ENCODE results near the gene SLC12A4.

The SLC12A4 gene

DNA sequence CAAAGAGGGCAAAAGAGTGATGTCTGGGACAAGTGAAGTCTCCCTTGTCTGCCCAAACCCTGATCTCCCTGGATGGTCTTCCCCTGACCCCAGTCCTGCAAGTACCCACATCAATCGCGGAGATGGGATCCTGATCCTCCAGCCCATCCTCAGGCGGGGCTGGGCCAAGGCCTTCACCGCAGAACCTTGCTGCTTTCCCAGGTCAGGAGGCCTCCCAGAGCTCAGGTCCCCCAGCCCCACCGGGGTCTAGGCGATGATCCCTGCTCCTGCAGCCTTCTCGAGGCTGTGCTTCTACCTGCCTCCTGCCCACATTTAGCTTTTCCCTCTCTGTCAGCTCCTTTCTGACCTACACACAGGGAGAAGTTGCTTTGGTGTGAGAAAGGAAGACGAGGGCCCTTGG lies 6.3 kb downstream of the SLC12A4 start:
- DNase-seq, result no peak

DNA sequence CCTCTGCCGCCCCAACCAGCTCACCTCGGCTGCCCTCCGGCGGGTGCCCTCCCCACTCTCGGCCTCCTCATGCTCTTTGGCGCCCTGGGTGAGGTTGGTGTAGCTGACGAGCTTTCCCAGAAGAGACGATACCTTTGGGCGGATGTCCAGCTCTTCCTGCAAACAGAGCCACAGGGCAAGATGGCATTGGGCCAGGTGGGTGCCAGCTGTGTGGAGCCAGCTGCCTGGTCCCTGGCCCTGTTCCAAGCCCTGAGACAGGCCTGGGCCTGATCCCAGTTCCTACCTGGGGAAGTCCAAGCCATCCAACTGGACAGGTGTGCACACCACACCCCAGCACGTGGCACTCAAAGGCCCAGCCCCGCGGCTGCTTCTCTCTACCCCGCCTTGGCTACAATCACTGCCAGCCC lies 6.9 kb downstream of the SLC12A4 start:
- no peak for DNase-seq

DNA sequence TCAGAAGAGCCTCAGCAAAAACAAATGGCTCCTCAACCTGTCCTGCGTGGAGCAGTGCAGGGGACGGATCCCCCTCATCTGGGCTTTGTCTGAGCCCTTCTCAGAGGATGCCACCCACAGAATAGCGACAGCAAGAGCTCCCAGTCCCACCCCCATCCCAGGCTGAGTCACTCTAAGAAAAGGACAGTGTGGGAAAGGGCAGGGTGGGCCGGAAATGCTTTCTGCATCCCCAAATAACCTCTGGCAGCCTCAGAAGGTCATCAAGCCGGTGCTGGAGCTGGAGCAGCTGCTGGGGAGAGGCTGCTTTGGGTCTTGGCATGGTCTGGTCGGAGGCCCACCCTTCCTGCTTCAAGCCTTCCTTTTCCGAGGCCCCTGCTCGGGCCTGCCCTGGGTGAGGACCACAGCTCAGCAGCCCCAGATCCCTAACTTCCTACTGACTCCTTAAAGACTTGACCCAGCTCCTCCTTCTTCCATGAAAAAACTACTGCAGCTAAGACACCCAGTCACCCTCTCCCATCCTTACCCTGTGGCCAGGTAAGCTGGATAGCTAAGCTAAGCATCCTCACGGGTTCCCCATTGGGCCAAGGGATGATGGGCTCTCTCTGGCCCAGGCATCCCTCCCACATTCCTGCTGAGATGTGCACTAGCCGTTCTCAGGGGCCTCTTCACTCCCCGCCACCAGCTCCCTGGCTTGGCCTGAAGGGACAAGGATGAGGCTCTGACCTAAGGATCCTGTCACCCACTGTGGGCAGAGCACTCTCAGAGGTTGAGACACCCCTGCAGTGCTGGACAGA lies 8.7 kb downstream of the SLC12A4 start:
- no peak for DNase-seq

DNA sequence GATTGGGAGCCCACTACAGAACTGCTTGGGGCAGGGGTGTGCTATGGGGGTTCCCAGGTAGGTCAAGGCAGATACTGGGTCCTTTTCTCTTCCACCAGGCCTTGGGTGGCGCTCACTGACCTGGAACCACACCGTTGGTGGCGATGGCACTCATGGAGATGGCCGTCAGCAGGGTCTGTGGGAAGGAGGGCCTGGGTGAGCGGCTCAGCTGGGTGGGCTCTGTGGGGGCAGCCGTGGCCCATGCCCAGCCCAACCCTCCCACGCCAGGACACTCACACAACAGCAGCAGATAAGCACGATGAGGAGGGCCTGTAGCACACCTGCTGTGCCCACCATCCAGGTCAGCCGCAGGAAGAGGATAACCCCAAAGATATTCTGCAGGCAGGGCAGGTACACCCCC lies 10.8 kb downstream of the SLC12A4 start:
- DNase-seq, result no peak

DNA sequence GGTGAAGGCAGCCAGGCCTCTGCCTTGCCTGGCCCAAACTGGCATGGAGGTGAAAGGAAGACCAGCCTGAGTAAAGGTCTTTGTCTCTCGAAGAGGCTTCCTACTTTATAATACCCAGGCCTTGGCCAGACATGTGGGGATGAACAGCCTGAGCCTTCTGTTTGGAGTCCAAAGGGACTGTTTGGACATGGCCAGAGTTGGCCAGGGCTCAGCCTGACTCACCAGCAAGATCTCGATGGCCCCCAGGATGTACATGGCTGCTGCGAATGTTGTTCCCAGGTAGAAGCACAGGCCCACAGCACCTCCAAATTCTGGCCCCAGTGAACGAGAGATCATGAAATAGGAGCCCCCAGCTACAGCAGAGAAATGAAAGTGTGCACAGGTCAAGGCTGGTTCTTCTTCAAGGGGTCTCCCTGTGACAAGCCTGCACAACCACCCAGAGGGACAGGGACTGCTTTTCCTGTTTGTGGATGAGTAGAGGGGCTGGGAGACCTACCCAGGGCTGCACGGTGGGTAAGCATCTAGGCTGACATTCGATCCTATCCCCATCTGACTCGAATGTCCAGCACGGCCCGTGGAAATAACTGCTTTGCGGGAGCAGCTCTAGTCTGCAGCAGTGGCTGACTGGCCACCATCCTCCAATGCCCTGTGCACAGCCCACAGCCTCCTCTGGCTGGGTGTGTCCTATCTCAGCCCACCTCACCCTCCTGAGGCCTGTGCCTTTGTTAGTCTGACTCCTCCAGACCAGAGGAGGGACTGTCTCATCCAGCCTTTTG lies 13.8 kb downstream of the SLC12A4 start:
- DNase-seq, result no peak

DNA sequence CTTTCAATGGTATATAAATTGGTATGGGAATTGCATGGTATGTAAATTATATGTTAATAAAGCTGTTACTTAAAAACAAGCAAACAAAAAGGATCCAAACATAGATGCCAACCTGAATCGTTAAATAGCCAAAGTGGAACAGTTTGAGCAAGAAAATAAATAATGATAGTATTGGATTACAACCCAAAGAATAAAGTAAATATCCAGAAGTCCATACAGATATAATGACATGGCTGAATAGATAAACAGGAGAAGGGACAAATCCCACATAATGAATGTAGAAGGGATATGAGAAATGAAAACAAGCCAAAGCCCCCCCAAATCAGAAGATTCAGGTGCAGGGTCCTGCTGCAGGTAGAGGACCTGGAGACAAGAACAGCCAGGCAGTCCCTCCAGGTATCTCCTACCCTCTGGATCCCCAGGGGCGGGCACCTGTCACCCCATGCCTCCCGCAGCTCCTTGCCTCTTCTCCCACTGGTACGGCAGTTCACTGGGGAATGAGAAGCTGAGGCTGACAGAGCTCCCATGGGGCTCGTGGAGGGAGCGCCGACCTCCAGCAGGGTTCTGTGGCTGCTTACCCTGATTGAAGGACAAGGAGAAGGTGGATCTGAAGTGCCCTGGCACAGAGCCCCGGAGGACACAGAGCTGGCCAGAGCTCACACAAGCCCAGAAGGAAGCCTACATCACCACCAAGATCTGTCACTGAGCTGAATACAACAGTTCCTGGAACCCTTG lies 14.6 kb downstream of the SLC12A4 start:
- no peak for DNase-seq

DNA sequence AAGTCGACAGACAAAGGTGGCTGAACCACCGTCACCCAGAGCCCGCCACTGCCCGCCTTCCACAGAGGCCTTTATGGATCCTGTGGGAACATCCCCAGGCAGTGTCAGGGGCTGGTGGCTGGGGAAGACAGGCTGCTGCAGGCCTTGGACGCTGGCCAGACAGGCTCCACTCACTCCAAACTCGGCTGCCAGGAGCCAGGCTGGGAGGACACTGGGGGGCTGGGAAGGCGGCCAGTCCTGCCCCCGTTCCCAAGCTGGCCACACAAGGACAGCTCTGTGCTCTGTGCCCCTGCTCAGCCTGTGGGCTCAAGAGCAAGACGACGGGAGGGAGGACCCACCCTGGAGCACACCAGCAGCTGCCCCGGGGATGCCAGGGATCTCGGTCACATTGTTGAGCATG lies 17.0 kb downstream of the SLC12A4 start:
- DNase-seq, result no peak

DNA sequence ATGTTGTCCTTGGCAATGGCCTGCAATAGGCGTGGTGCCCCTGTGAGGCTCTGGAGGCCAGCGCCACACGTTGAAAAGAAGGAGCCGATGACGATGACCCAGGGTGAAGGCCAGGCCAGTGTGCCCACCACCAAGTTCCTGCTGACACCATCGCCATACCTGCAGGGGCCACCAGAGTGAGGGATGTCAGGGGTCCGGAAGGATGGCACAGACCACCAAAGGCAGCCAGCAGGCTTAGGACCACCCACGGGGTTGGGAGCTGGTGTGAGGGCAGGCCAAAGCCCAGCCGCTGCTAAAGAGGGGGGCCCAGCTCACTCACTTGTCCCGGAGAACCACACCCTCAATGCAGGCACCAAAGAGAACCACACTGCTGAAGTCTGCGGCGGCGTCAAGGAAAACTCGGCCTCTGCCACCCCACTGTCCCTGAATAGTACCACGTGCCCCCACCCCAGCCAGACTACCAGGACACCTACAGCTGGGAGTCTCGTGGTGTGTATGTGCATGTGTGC lies 18.0 kb downstream of the SLC12A4 start:
- no peak for DNase-seq

DNA sequence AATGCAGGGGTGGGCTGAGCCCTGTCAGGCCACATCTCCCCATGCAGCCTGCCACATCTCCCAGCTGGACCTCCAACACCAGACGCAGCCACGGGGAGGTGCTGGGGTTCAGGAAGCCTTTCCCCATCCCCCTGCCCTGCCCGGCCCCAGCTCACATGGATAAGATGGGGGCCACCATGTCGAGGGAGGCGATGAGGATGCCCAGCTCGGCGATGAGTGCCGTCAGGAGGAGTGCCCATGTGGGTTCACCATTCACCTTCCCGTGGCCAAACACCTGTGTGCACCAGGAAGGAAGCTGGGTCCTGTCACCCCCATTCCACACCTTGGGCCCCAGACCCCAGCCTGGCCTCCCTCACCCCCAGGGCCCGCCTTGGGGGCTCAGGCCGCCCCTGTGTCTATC lies 18.8 kb downstream of the SLC12A4 start:
- no peak for DNase-seq

DNA sequence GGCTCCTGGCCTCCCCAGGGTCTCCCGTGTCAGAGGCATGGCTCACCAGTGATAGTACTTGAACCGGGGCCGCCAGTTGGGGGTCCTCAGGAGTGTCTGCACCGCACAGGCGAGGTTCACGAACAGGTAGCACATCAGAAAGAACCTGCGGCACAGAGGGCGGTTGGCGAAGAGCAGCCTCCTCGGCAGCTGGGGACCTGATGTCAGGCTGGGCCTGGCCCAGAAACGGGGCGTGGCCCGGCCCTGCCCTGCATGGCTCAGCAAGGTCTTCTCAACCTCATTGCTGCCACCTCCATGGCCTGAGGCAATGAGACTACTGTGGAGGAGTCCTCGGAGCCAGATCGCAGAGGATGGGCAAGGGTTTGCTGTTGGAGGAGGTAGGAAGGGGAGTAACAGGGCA lies 20.4 kb downstream of the SLC12A4 start:
- DNase-seq, result no peak

DNA sequence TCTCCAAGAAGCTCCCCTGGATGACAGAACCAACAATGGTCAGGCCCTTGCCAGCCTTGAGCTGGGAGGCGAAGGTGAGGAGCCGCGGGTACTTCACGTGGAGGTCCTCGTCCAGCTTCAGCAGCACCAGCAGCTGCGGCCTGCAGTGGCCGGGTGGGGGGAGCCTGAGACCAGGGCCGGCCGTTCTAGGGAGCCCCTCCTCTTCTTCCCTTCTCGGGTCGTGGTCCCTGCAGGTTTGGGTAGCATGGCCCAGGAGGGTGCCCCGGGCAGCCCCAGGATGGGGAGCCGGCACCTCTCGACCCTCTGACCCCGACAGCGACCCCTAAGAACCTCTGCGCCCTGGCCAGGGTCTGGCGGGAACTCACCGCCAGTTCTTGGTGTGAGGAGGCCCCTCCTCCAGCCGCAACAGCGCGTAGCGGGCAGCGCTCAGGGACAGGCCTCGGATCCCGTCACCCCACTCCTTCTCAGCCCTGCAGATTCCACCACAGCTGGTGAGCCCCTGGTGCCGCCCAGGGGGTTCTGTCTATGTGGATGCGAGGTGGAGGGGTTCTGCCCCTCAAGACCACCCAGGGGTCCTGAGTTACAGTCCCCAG lies 21.4 kb downstream of the SLC12A4 start:
- no peak for DNase-seq

DNA sequence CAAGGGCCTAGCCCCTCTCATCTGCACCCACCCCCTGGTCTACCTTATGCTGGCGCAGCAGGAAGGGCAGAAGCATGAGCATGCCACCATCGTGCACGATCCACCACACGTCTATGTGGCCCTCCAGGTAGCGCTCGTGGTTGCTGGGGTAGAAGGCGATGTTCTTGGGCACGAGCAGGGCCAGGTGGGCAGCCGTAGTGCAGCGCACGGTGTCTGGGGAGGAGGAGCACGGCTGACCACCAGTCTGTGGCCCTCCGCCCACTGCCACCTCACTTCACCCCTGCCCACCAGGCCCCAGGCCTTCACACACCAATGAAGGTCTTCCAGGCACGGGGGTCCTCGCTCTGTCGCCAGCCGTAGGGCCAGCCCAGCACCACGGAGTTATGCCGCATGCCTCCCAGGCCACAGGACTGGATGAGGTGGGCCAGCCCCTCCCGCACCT lies 22.3 kb downstream of the SLC12A4 start:
- DNase-seq, result no peak

DNA sequence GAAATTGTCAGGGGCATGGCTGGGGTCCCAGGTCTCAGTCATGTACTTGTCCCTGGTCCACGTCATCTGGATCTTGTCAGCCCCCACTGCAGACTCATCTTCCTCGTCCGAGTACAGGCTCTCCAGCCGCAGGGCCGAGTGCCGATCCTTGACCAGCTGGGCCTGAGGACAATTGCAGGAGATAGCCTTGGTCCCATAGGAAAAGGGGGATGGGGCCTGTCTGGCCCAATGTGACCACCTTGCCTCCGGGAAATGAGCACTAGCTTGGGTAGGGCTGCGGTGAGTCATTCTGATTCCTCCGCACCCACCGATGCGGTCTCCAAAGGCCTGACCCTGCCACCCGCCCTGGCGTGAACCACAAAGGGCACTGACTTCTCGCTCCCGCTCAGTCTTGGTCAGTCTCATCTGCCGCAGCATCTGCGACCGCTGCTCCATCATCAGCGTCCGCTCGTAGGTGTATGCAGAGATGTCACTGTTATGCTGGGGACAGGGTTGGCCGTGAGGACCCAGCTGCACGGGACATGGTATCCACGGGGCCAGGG lies 23.0 kb downstream of the SLC12A4 start:
- DNase-seq, result no peak

DNA sequence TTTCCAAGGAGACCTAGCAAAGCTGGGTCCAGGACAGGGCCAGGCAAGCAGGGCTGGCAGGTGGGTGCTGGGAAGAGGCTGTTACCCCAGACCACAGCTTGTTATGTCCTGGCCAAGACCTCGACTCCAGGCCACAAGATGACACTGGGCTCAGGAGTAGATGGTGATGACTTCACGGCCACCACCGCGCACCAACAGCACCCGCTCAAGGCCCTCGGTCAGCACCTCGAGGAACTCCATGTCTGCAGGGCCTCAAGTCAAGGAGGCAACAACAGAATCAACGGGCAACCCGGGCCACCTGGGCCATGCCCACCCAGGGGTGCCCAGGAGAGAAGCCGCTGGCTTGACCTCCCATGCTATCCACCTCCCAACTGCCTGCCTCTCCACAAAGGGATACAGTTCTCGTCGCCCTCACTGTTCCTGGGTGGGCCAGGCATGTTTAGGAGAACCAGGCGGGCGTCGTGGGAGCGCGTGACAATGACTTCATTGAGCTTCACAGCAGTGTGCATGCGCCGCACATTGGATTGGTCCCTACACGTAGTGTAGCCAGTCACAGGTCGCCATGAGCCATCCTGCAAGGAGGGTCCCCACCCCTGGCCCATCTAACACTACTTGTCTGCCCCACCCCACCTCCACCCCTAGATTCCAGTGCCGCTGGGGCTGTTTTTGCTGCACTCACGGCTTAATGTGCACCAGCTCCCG lies 23.6 kb downstream of the SLC12A4 start:
- DNase-seq, result no peak

DNA sequence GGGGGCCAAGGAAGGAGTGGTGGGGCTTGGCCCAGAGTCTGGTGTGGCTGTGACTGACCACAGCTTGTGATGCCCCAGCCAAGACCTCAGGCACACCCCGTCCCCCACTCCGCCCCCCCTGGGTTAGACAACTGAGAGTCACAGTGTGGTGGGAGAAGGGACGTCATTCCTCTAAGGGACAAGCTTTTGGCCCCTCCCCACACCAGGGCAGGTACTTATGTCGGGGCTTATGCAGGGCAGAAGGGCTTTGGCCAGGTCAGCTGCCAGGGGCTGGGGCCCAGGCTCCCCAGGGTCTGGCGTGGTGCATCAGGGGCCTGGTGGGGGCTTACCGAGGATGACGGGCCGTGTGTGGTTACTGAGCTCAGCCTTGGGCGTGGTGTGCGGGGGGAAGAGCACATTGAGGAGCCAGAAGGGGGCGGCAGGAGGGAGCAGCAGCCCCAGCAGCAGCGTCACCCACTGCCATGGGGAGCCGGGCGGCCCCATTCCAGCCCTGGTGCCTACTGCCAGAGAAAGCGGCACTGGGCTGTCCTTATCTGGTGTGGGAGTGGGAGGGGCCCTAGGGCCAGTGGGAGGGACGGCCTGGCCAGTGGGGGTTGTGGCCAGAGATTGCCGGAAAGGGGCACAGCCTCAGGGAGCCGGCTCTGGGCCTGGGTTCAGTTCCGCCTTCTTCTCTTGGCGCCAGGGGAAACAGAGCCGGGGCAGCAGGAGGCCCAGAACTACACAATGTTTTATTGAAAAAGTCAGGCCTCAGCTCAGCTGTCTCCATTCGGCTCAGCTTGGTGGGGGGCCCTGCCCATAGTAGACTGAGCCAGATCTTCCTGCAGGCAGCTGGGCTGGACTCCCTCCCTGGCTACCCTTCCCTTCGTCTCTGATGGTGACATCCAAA lies 24.6 kb downstream of the SLC12A4 start, which contains the start of gene LCAT:
TSS of gene LCAT (minus strand) at position 502 of the 886 bp plus-strand sequence. CDS start at position 483, 19 bp downstream.
- no peak for DNase-seq

DNA sequence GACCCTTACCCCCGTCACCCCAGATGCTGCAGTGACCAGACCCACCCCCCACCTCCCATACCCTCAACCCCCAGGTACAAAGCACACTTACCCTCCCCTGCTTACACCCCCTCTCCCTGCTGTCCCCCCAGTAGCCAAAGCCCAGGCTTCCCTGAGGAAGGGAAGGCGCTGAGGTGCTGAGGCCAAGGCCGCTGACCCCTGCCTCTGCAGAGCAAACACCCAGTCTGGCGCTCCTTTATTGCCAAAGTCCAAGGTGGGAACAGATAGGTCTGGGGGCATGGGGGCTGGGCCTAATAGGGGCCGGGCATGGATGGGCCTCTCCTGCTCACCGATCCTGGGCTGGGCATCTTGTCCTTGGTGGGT lies 25.2 kb downstream of the SLC12A4 start:
- no peak for DNase-seq

DNA sequence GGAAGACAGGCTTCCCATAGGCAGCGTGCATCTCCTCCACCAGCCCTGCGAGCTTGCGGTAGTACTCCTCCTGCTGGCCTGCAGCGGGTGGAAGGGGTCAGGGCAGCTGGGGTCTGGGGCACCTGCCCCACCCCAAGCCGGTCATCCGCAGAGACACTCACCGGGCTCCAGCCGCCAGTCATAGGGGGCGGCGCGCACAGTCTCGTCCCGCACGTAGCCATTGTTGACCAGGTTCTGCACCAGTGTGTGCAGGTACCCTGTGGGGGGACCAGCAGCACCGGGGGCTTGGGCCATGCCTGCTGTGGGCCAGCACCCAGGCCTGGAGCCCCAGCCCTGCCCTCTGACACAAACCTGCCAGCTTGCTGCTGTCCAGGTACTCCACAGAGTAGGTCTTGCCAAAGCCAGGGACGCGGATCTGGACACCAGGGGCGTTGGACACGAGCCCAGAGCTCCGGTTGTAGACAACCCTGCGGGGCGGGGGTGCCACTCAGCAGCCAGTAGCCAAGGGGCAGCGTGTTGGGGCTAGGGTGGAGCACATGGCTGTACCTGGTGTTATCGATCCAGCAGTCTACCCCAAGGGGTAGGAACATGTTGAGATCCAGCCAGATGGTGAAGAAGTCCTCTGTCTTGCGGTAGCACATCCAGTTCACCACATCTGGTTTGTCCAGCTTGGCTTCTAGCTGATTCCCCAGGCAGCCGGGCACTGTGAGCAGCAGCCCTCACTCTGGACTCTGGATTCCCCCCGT lies 25.8 kb downstream of the SLC12A4 start:
- no peak for DNase-seq

DNA sequence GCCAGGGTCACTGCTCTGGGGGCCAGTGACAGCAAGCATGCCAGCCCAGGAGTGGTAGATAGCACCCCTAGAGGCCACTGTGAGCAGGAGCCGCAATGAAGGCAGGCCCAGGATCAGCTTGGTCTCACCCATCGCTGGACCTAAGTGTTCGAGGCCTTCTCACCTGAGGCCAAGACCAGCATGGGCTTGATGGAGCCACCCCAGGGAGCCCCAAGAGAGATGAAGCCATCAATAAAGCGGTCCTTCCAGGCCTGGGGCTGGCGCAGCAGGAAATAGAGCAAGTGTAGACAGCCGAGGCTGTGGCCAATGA lies 26.3 kb downstream of the SLC12A4 start:
- no peak for DNase-seq

DNA sequence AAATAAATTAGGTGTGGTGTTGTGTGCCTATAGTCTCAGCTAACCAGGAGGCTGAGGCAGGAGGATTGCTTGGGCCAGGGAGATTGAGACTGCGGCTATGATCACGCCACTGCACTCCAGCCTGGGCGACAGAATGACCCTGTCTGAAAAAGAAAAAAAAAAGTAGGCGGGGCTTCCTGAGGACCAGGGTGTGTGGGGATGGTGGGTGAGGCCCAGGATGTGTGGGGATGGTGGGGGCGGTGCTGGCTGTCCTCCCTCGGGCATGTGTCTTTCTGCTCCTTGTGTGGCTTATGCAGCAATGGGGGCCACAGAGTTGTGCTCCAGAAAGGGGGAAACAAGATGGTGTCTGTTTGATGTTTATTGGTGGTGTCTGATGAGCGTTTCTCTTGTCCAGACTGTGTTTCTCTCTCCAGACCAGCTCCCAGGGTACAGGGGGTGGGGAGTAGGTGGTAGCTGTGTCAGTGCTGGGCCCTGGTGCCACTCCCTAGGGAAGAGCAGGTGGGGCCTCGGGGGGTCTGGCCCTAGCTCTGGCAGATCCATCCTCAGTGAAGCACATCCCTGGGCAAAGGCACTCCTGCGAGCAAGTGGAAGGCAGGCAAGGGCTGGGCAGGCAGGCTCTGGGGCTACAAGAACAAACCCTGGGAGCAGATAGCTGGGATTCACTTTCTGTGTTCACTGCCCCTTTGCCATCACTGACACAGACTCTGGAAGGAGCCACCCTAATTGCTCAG lies 26.8 kb downstream of the SLC12A4 start:
- DNase-seq, result no peak
